HL-60 (cell line): ENCODE measurements around the gene PRICKLE2.

Experiments
- DNase-seq, 2 experiments: peaks; one replicate each; pipeline ENCODE4 v3.0.0-alpha.2; 2010 to 2020; ENCODE audit warnings: low read depth in 1 of 2, low spot score in 1 of 2
- H3K27ac ChIP-seq: fragments of 250-450 bp; sonication (Bioruptor Pico); replicated peaks from 2 replicates; pipeline ENCODE4 v1.5.1; 2020; ENCODE audit warnings: mild to moderate bottlenecking, moderate library complexity
- H3K27me3 ChIP-seq: fragments of 250-450 bp; sonication (Bioruptor Pico); 2 replicates; pipeline ENCODE4 v1.5.1; 2021; ENCODE audit warnings: mild to moderate bottlenecking, moderate library complexity; ENCODE audit not compliant: insufficient read depth, poor library complexity, severe bottlenecking
- H3K4me3 ChIP-seq: replicated peaks from 2 replicates; pipeline ENCODE4 v1.5.1; 2011; ENCODE audit warnings: mild to moderate bottlenecking, control low read depth, low read length; ENCODE audit not compliant: insufficient read depth
- CTCF ChIP-seq: IDR thresholded peaks from one replicate; pipeline ENCODE4 v1.5.1; 2011; ENCODE audit warnings: low read length, control low read depth, inconsistent platforms; ENCODE audit not compliant: insufficient read depth
- GABPA ChIP-seq: IDR thresholded peaks from 2 replicates; pipeline ENCODE4 v1.6.1; 2012; ENCODE audit warnings: low read depth
- POLR2AphosphoS5 ChIP-seq: IDR thresholded peaks from 2 replicates; pipeline ENCODE4 v1.6.1; 2012; ENCODE audit warnings: low read depth
- REST ChIP-seq: IDR thresholded peaks from 2 replicates; pipeline ENCODE4 v1.6.1; 2012; ENCODE audit warnings: low read depth; ENCODE audit not compliant: insufficient replicate concordance
- SPI1 ChIP-seq: IDR thresholded peaks from 2 replicates; pipeline ENCODE4 v1.6.1; 2012; ENCODE audit warnings: low read depth, mild to moderate bottlenecking, borderline replicate concordance

PRICKLE2 gene

GRCh38 chr3:64270866-64271260 is 45.6 kb upstream of the PRICKLE2 start:
- Histone ChIP-seq H3K27me3 (no peaks in the 10 kb centered on the region), H3K27ac (no peak overlapping the region), H3K4me3 (no peak overlapping the region)
- no peak for DNase-seq
- TF ChIP-seq CTCF (no peak), REST (no peak), GABPA (no peak), POLR2AphosphoS5 (no peak)

- DNase-seq = no peak
- H3K27ac ChIP-seq = no peak overlapping the region
- no peak overlapping the region for H3K4me3 ChIP-seq
- TF ChIP-seq POLR2AphosphoS5 (no peak), SPI1 (no peak), CTCF (no peak), REST (no peak), GABPA (no peak)
- H3K27me3 ChIP-seq = no peaks in the 10 kb centered on the region
These were observed 45.0 kb upstream of the PRICKLE2 start for GRCh38 chr3:64270142-64270865.

- Histone ChIP-seq H3K27ac (no peak overlapping the region), H3K27me3 (peaks cover 2% of the 10 kb centered on the region), H3K4me3 (no peak overlapping the region)
- no peak for TF ChIP-seq GABPA
- TF ChIP-seq CTCF = no peak
- no peak for TF ChIP-seq SPI1
- TF ChIP-seq POLR2AphosphoS5 = no peak
- no peak for TF ChIP-seq REST
- DNase-seq = no peak
These were observed 43.7 kb upstream of the PRICKLE2 start for GRCh38 chr3:64268926-64269325.
